SKM-1 (cell line): Measurements from ENCODE around the gene KRT7.
"Not testable (repeated sequence)": the region's sequence is repeated elsewhere in the genome, so short reads cannot be mapped to it uniquely, and the experiment has no call there.

Experiments
- DNase-seq: peaks from one replicate; lab custom pipeline; 2025; ENCODE audit not compliant: unreplicated experiment; lab: John Stamatoyannopoulos, UW

KRT7 gene

GRCh38 chr12:52229836-52230343, 3.2 kb upstream of the KRT7 start:
- no peak for DNase-seq

- no peak for DNase-seq
Observed at GRCh38 chr12:52230364-52231281, 2.4 kb upstream of the KRT7 start.

- DNase-seq, result no peak
Observed at GRCh38 chr12:52231305-52232202, 1.5 kb upstream of the KRT7 start.

GRCh38 chr12:52232203-52232673, 805 bp upstream of the KRT7 start:
- no peak for DNase-seq

- no peak for DNase-seq
Observed at GRCh38 chr12:52233462-52234207, 592 bp downstream of the KRT7 start.

GRCh38 chr12:52234223-52234810, 1.3 kb downstream of the KRT7 start:
- DNase-seq, result no peak

GRCh38 chr12:52235001-52235764, 2.1 kb downstream of the KRT7 start:
- no peak for DNase-seq

GRCh38 chr12:52235822-52236361, 2.8 kb downstream of the KRT7 start:
- DNase-seq, result no peak

- DNase-seq, result no peak
Observed at GRCh38 chr12:52236386-52237050, 3.5 kb downstream of the KRT7 start.

- DNase-seq, result no peak
Observed at GRCh38 chr12:52238207-52238840, 5.3 kb downstream of the KRT7 start.

GRCh38 chr12:52238916-52239646, 6.0 kb downstream of the KRT7 start:
- no peak for DNase-seq

- no peak for DNase-seq
Observed at GRCh38 chr12:52239767-52240166, 6.7 kb downstream of the KRT7 start.

GRCh38 chr12:52240247-52240646, 7.2 kb downstream of the KRT7 start:
- not testable (repeated sequence) for DNase-seq

GRCh38 chr12:52241205-52241842, 8.3 kb downstream of the KRT7 start:
- no peak for DNase-seq

- no peak for DNase-seq
Observed at GRCh38 chr12:52242442-52243258, 9.6 kb downstream of the KRT7 start.

- DNase-seq, result no peak
Observed at GRCh38 chr12:52243259-52243855, 10.3 kb downstream of the KRT7 start.
